GM21515 (cell line): ENCODE results near the gene RAVER2.

Experiments
- ATAC-seq: cut with Tn5 transposase; IDR thresholded peaks from one replicate; pipeline ENCODE4 v1.9.1; 2021; ENCODE audit not compliant: unreplicated experiment

RAVER2 gene

DNA sequence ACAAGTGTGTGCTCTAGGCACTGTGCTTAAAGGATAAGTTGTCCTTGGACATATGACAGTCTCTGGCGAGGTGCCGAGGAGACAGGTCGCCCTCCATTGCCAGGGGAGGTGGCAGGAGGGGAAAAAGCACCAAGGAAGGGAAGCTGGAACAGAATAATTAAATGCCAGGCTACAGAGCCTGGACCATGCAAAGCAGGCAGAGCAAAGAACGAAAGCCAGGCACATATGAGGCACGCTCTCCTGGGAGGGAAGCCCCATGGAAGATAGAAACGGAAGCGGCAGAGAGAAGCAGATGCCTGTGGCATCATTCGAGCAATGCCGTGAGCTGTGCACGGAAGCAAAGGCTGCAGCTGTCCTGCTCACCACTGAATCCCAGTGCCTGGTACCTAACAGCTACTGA is 130.2 kb downstream of the RAVER2 start:
- no peak for ATAC-seq

DNA sequence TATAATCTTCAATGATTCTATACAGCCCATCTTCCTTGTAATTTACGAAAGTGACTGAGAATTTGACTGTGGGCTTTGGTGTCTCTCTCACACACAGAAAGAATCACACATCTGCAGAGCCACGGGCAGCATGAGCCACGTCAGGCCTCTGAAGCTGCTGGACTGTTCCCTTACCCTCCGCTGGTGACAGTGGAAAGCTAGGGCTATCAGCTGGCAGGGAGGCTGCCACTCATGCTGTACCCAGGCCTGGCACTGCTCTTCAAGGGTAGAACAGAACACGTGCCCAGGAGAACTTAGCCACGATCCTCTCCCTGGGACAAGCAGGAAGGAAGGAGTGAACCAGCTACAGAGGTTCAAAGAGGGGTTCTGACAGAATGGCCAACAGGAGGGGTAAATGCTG is 130.7 kb downstream of the RAVER2 start:
- no peak for ATAC-seq

DNA sequence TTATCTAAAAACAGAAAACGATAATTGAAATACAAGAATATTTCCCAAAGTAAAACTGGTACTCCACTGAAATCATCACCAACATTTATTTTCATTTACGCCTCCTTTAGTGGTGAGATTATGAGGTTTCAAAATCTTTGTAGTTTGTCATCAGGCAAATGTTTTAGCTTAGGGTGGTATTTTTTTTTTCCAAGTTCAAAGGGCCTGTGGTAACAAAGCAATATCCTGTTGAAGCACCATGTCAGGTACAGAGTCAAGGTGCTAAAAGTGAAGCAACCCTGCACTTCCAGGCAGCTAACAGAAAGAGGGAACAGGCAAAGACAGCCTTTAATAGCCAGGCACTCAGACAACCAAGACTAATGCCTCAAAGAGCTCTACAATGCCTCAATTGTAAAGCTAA is 132.3 kb downstream of the RAVER2 start:
- no peak for ATAC-seq

DNA sequence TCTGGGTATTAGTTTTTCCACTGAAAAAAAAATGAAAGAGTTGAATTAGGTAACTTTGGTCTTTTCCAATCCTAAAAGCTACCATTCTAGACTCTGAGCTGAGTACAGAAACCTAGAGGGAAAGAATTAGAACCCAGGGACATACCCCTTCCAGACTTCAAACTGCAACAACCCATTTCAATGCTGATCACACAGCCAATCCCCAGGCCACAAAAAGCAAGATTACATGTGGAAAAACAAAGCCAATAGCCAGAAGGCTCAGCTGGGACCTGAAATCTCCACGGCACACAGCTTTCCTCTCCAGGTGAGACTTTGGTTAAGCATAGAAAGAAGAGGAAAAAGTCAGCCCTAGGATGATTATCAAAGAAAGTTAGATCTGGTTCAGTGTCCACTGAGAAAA is 132.7 kb downstream of the RAVER2 start:
- ATAC-seq, result no peak

DNA sequence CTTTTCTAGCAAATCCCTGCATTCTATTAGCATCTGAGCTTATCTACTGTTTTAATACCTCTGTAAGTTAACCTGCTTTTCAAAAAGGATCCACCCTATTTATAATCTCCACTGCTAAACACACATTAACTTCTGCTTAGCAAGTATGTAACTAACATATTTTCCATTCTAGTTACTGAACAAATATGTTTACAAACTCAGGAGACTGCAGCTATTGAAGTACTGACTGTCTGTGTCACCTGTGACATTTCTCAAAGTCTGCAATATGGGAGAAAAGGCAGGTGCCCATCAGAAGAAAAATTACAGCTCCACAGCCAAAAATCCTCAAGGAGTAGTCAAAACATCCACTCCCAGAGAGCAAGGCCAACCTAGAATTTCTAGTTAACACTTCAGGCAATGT is 133.2 kb downstream of the RAVER2 start:
- no peak for ATAC-seq

DNA sequence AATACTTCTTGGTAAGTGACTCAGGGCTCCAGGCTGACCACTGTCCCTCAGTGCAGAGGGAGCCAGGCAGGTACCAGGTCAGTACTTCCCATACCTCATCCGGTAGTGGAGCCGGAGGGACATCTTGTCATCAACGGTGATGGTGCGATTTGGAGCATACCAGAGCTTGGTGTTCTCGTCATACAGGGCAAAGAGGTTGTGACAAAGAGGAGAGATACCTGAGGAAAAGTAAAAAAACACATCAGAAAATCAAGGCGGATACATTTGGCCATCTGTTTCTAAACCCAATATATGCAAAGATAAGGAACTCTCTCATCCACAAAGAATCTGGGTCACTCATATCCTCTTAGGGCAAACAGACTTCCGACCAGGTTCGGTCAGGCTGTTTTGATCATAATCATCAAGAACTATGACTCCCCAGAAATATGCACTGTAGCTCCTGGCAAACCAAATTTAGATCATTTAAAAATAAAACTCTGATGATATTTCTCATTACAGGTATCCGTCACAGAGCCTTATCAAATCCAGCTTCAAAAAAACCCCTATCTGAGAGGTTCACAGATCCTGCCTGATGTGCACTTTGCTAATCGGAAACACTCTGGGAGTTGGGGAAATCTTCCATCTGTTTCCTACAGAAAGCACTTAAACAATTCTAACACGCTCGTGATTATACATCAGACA is 134.2 kb downstream of the RAVER2 start:
- ATAC-seq, result no peak

DNA sequence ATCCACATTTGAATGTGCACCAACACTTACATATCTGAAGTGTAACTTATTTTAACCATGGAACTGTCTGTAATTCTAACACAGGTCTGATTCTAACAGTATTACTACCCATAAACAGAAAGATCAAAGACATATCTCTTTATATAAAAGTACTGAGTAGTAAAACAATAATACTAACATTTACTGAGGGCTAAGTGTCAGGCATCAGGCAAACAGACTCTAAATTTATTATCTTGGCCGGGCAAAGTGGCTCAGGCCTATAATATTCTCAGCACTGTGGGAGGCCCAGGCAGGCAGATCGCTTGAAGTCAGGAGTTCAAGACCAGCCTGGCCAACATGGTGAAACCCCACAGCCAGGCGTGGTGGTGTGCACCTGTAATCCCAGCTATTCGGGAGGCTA is 135.6 kb downstream of the RAVER2 start:
- no peak for ATAC-seq

DNA sequence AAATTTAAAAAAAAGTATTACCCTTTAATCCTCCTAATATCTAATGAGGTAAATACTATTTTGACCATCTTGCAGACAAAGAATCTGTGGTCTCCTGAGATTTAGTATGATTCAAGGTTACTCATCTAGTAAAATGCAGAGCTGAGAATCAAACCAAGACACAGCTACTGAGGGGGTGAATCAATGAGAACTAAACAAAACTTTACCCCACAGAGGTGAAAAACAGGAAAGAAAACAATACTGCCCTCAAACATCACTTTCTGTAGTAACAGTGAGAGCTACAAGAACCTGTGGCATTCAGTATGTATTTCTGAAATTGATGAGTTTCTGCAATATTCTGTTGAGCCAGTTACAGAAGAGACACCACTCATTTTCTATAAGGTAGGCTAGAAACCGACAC is 136.4 kb downstream of the RAVER2 start:
- ATAC-seq, result no peak
